MM.1S (cell line): Measurements from ENCODE around the gene OLFML2A.

ENCODE experiments used
- DNase-seq: peaks from one replicate; pipeline ENCODE4 v3.0.0-alpha.2; 2015
- H2AFZ ChIP-seq: fragments of 300-600 bp; sonication (generic); 2 replicates; pipeline ENCODE4 v1.6.0; 2016; ENCODE audit warnings: antibody characterized with exemption, low read length
- H3F3A ChIP-seq: fragments of 300-600 bp; sonication (generic); 2 replicates; pipeline ENCODE4 v1.6.1; 2016; ENCODE audit warnings: mild to moderate bottlenecking, antibody characterized with exemption, low read length, moderate library complexity, mixed read lengths; ENCODE audit not compliant: insufficient read depth
- H3K27ac ChIP-seq: fragments of 300-600 bp; sonication (generic); 2 replicates; pipeline ENCODE4 v1.5.1; 2016; ENCODE audit warnings: mild to moderate bottlenecking, low read length
- H3K27me3 ChIP-seq: fragments of 300-600 bp; sonication (generic); replicated peaks from 2 replicates; pipeline ENCODE4 v1.6.0; 2016; ENCODE audit warnings: low read length; ENCODE audit not compliant: insufficient read depth
- H3K36me3 ChIP-seq: fragments of 300-600 bp; sonication (generic); replicated peaks from 2 replicates; pipeline ENCODE4 v1.6.1; 2016; ENCODE audit warnings: mild to moderate bottlenecking, low read length, mixed read lengths; ENCODE audit not compliant: insufficient read depth
- H3K4me1 ChIP-seq: fragments of 300-600 bp; sonication (generic); 2 replicates; pipeline ENCODE4 v1.6.1; 2016; ENCODE audit warnings: low read length, mixed read lengths
- H3K4me2 ChIP-seq: fragments of 300-600 bp; sonication (generic); 2 replicates; pipeline ENCODE4 v1.6.0; 2016; ENCODE audit warnings: low read depth, low read length
- H3K4me3 ChIP-seq: fragments of 300-600 bp; sonication (generic); 2 replicates; pipeline ENCODE4 v1.5.1; 2016; ENCODE audit warnings: low read length, mixed read lengths
- H3K79me2 ChIP-seq: fragments of 300-600 bp; sonication (generic); 2 replicates; pipeline ENCODE4 v1.6.1; 2016; ENCODE audit warnings: mixed run types, low read length, mixed read lengths
- H3K9ac ChIP-seq: fragments of 300-600 bp; sonication (generic); 2 replicates; pipeline ENCODE4 v1.6.1; 2016; ENCODE audit warnings: low read length, mixed read lengths
- H3K9me2 ChIP-seq: fragments of 300-600 bp; sonication (generic); replicated peaks from 2 replicates; pipeline ENCODE4 v1.6.1; 2016; ENCODE audit warnings: mild to moderate bottlenecking, low read length, mixed read lengths; ENCODE audit not compliant: insufficient read depth
- H3K9me3 ChIP-seq: fragments of 300-600 bp; sonication (generic); replicated peaks from 2 replicates; pipeline ENCODE4 v1.6.1; 2016; ENCODE audit warnings: mild to moderate bottlenecking, low read length, mixed read lengths; ENCODE audit not compliant: insufficient read depth
- H4K20me1 ChIP-seq: fragments of 300-600 bp; sonication (generic); 2 replicates; pipeline ENCODE4 v1.6.1; 2016; ENCODE audit warnings: mild to moderate bottlenecking, low read length, moderate library complexity, mixed read lengths; ENCODE audit not compliant: insufficient read depth
- EZH2 ChIP-seq: fragments of 300-600 bp; sonication (generic); optimal IDR thresholded peaks from 2 replicates; pipeline ENCODE3; 2017; ENCODE audit warnings: low read depth, mild to moderate bottlenecking, antibody characterized with exemption, low read length, mixed read lengths
- EZH2phosphoT487 ChIP-seq: fragments of 300-600 bp; sonication (generic); IDR thresholded peaks from 2 replicates; pipeline ENCODE4 v1.6.1; 2018; ENCODE audit warnings: antibody characterized with exemption, low read length
- TF ChIP-seq, protein P1 (sequence below): fragments of 300-600 bp; sonication (generic); IDR thresholded peaks from 2 replicates; pipeline ENCODE4 v1.5.1; 2016; ENCODE audit warnings: antibody characterized with exemption, low read length, mixed read lengths

The OLFML2A gene

DNA sequence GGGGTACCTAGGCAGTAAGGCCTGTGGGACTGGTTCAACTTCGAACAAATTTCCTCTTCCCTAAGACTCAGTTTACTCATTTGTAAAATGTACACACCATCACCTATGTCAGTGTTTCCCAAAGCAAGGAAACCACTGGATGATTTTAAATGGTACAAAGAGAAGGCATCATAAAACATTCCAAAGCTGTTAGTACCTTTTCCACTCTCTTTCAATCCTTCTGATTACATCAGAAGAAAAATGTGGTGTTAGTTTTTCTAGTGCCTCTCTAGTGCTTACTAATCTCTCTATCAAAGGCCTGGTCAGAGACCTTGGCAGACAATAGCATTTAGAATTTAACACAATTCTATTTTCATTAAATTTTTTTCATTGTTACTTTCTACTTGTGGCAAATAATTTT lies 24.0 kb upstream of the OLFML2A start:
- H3K27ac ChIP-seq, result no peak overlapping the region
- H4K20me1 ChIP-seq, result no peaks in the 10 kb centered on the region
- H3K4me3 ChIP-seq, result no peak overlapping the region
- DNase-seq, result no peak
- H3K4me2 ChIP-seq, result no peak overlapping the region
- no peaks in the 10 kb centered on the region for H3K4me1 ChIP-seq
- H2AFZ ChIP-seq, result no peak overlapping the region
- H3F3A ChIP-seq, result no peaks in the 10 kb centered on the region
- TF ChIP-seq, protein P1, sequence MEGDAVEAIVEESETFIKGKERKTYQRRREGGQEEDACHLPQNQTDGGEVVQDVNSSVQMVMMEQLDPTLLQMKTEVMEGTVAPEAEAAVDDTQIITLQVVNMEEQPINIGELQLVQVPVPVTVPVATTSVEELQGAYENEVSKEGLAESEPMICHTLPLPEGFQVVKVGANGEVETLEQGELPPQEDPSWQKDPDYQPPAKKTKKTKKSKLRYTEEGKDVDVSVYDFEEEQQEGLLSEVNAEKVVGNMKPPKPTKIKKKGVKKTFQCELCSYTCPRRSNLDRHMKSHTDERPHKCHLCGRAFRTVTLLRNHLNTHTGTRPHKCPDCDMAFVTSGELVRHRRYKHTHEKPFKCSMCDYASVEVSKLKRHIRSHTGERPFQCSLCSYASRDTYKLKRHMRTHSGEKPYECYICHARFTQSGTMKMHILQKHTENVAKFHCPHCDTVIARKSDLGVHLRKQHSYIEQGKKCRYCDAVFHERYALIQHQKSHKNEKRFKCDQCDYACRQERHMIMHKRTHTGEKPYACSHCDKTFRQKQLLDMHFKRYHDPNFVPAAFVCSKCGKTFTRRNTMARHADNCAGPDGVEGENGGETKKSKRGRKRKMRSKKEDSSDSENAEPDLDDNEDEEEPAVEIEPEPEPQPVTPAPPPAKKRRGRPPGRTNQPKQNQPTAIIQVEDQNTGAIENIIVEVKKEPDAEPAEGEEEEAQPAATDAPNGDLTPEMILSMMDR, result no peak
- no peak for TF ChIP-seq EZH2phosphoT487
- H3K9ac ChIP-seq, result no peak overlapping the region
- H3K9me2 ChIP-seq, result no peaks in the 10 kb centered on the region
- no peaks in the 10 kb centered on the region for H3K27me3 ChIP-seq
- H3K79me2 ChIP-seq, result no peaks in the 10 kb centered on the region
- H3K9me3 ChIP-seq, result no peaks in the 10 kb centered on the region
- no peaks in the 10 kb centered on the region for H3K36me3 ChIP-seq

DNA sequence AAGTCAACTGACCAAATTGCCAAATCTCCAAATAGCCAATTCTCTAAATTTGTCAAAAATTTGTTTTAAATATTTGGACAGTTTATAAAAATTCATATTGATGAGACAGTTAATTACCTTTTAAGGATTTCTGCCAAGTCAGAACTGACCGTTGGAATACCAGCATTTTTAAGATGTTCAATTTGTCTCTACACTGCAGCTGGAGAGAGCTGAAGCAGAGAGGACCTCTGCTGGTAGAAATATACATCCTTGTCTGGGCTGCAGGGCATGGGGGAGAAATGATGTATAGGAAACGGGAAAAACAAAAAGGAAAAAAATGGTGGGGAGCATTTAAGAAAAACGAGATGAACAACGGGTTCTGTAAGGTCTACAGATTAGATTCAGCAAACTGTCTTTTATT lies 22.6 kb upstream of the OLFML2A start:
- H3K4me2 ChIP-seq, result no peak overlapping the region
- no peaks in the 10 kb centered on the region for H4K20me1 ChIP-seq
- H3K9ac ChIP-seq, result no peak overlapping the region
- no peaks in the 10 kb centered on the region for H3K9me3 ChIP-seq
- H3K4me3 ChIP-seq, result no peak overlapping the region
- no peaks in the 10 kb centered on the region for H3K36me3 ChIP-seq
- TF ChIP-seq, protein P1, result peak; percentile 42
- TF ChIP-seq EZH2phosphoT487 (no peak), EZH2 (no peak)
- no peak overlapping the region for H2AFZ ChIP-seq
- H3K9me2 ChIP-seq, result no peaks in the 10 kb centered on the region
- no peaks in the 10 kb centered on the region for H3K27me3 ChIP-seq
- H3K79me2 ChIP-seq, result no peaks in the 10 kb centered on the region
- no peaks in the 10 kb centered on the region for H3K4me1 ChIP-seq
- no peak overlapping the region for H3K27ac ChIP-seq
- no peak for DNase-seq
- H3F3A ChIP-seq, result no peaks in the 10 kb centered on the region

DNA sequence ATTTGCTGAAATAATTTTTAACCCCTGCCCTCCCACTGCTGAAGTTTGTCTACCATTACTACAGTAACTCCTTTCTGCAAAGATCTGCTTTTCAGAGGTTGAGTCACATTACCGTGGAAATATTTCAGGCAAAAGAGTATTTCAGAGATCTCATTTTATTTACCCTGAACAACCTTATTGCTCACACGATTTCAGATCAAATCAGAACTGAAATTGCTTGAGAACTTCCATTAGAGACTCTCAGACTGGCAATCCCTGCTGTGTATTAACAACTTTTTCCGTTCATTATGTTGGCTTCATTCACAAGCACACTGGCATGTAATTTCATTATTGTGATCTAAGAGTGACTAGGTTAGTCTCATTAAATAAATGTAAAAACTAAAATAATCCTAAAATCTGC lies 21.9 kb upstream of the OLFML2A start:
- Histone ChIP-seq H2AFZ (no peak overlapping the region), H3K27ac (no peak overlapping the region), H3K4me3 (no peak overlapping the region), H3K27me3 (no peaks in the 10 kb centered on the region), H3K9ac (no peak overlapping the region), H3K9me2 (no peaks in the 10 kb centered on the region), H3K9me3 (no peaks in the 10 kb centered on the region), H4K20me1 (no peaks in the 10 kb centered on the region), H3K4me2 (no peak overlapping the region), H3K79me2 (no peaks in the 10 kb centered on the region), H3F3A (no peaks in the 10 kb centered on the region), H3K36me3 (no peaks in the 10 kb centered on the region), H3K4me1 (no peaks in the 10 kb centered on the region)
- DNase-seq, result no peak
- TF ChIP-seq EZH2, result no peak
- TF ChIP-seq EZH2phosphoT487, result no peak

DNA sequence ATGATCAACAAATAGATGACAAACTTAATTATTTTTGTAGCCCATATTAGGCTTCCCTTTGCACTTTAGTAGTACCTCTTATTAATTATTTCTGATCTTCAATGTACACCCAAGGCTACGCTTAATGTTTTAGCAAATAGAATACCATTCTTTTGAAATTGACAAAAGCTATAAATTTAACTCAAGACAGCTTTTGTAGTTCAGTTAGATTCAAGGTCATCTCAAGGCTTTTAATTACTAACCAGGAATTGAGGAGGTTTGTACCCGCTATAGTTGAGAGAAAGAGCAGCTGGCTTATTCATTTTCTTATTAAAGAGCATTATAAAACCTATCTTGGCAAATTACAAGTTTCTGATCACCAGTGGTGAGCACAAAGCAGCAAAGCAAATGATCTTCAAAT lies 20.9 kb upstream of the OLFML2A start:
- DNase-seq, result no peak
- no peak overlapping the region for H3K4me2 ChIP-seq
- no peak overlapping the region for H3K4me3 ChIP-seq
- H3K9me2 ChIP-seq, result no peaks in the 10 kb centered on the region
- TF ChIP-seq EZH2 (no peak), EZH2phosphoT487 (no peak)
- TF ChIP-seq, protein P1, result no peak
- H2AFZ ChIP-seq, result no peak overlapping the region
- H3K27me3 ChIP-seq, result no peaks in the 10 kb centered on the region
- no peaks in the 10 kb centered on the region for H3F3A ChIP-seq
- no peaks in the 10 kb centered on the region for H3K9me3 ChIP-seq
- H3K4me1 ChIP-seq, result no peaks in the 10 kb centered on the region
- H3K36me3 ChIP-seq, result no peaks in the 10 kb centered on the region
- H3K9ac ChIP-seq, result no peak overlapping the region
- H3K79me2 ChIP-seq, result no peaks in the 10 kb centered on the region
- no peak overlapping the region for H3K27ac ChIP-seq
- H4K20me1 ChIP-seq, result no peaks in the 10 kb centered on the region
